ENCODE data around the gene CFAP20DC.
"Not testable (repeated sequence)": the region's sequence is repeated elsewhere in the genome, so short reads cannot be mapped to it uniquely, and the experiment has no call there.

The CFAP20DC gene

DNA sequence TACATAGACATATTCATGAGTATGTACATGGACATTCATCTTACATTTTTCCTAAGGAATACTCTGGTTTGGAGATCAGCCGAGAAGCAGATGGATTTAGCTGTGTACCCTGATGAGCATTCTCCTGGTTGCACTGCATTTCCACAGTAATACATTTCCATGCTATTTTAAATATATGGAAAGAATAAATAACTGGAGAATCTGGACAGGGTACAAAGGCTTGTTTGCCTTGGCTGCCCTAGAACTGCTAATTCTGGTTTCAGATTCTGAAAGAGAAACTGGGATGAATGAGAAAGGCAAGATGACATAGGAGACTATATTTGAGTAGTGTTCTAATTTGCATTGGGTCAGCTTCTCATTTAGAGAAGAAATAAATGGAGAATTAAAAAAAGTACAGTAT lies 192.4 kb downstream of the CFAP20DC start:
- Histone ChIP-seq H3K79me2 (ENCODE audit: insufficient read depth, low read depth) (no peaks in the 10 kb centered on the region), H3K9ac (no peak overlapping the region), H3K4me3 (IDR thresholded peaks at IDR 0.05; ENCODE audit: insufficient read depth, low read depth, low read length) (no peak overlapping the region), H2AFZ (ENCODE audit: low read depth) (no peak overlapping the region), H4K20me1 (ENCODE audit: insufficient read depth) (no peaks in the 10 kb centered on the region), H3K27ac (no peak overlapping the region), H3K4me2 (no peak overlapping the region), H3K27me3 (ENCODE audit: insufficient read depth, low read depth) (no peaks in the 10 kb centered on the region), H3K4me1 (ENCODE audit: low read depth, poor library complexity, severe bottlenecking) (no peaks in the 10 kb centered on the region), H3K36me3 (ENCODE audit: insufficient read depth) (no peaks in the 10 kb centered on the region)
- TF ChIP-seq, protein P1, sequence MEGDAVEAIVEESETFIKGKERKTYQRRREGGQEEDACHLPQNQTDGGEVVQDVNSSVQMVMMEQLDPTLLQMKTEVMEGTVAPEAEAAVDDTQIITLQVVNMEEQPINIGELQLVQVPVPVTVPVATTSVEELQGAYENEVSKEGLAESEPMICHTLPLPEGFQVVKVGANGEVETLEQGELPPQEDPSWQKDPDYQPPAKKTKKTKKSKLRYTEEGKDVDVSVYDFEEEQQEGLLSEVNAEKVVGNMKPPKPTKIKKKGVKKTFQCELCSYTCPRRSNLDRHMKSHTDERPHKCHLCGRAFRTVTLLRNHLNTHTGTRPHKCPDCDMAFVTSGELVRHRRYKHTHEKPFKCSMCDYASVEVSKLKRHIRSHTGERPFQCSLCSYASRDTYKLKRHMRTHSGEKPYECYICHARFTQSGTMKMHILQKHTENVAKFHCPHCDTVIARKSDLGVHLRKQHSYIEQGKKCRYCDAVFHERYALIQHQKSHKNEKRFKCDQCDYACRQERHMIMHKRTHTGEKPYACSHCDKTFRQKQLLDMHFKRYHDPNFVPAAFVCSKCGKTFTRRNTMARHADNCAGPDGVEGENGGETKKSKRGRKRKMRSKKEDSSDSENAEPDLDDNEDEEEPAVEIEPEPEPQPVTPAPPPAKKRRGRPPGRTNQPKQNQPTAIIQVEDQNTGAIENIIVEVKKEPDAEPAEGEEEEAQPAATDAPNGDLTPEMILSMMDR (conservative IDR thresholded peaks at IDR 0.05; ENCODE audit: low read depth, low read length), result no peak

- Histone ChIP-seq H3K79me2 (ENCODE audit: insufficient read depth, low read depth) (no peaks in the 10 kb centered on the region), H3K36me3 (ENCODE audit: insufficient read depth) (no peaks in the 10 kb centered on the region), H2AFZ (ENCODE audit: low read depth) (no peak overlapping the region), H3K9ac (no peak overlapping the region), H3K27ac (no peak overlapping the region), H3K4me2 (no peak overlapping the region), H4K20me1 (ENCODE audit: insufficient read depth) (no peaks in the 10 kb centered on the region), H3K4me1 (ENCODE audit: low read depth, poor library complexity, severe bottlenecking) (no peaks in the 10 kb centered on the region), H3K27me3 (ENCODE audit: insufficient read depth, low read depth) (no peaks in the 10 kb centered on the region), H3K4me3 (IDR thresholded peaks at IDR 0.05; ENCODE audit: insufficient read depth, low read depth, low read length) (no peak overlapping the region)
- TF ChIP-seq, protein P1 (conservative IDR thresholded peaks at IDR 0.05; ENCODE audit: low read depth, low read length), result no peak
Observed at GRCh38 chr3:58848826-58849225, 201.0 kb downstream of the CFAP20DC start.

DNA sequence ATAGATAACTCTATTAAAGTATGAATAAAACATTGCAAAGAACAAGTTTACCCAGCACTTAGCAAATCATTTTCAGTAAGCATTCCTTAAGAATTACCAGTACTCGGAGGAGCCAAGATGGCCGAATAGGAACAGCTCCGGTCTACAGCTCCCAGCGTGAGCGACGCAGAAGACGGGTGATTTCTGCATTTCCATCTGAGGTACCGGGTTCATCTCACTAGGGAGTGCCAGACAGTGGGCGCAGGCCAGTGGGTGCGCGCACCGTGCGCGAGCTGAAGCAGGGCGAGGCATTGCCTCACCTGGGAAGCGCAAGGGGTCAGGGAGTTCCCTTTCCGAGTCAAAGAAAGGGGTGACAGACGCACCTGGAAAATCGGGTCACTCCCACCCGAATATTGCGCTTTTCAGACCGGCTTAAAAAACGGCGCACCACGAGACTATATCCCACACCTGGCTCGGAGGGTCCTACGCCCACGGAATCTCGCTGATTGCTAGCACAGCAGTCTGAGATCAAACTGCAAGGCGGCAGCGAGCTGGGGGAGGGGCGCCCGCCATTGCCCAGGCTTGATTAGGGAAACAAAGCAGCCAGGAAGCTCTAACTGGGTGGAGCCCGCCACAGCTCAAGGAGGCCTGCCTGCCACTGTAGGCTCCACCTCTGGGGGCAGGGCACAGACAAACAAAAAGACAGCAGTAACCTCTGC lies 207.6 kb downstream of the CFAP20DC start:
- H3K9ac ChIP-seq; H3K27ac ChIP-seq; H3K4me3 ChIP-seq (IDR thresholded peaks at IDR 0.05; ENCODE audit: insufficient read depth, low read depth, low read length); H4K20me1 ChIP-seq (ENCODE audit: insufficient read depth); H3K36me3 ChIP-seq (ENCODE audit: insufficient read depth); H3K4me2 ChIP-seq; H3K4me1 ChIP-seq (ENCODE audit: low read depth, poor library complexity, severe bottlenecking); H3K79me2 ChIP-seq (ENCODE audit: insufficient read depth, low read depth); H3K27me3 ChIP-seq (ENCODE audit: insufficient read depth, low read depth); H2AFZ ChIP-seq (ENCODE audit: low read depth): not testable (repeated sequence)

- H3K27me3 ChIP-seq (ENCODE audit: insufficient read depth, low read depth), result no peaks in the 10 kb centered on the region
- no peaks in the 10 kb centered on the region for H3K36me3 ChIP-seq (ENCODE audit: insufficient read depth)
- TF ChIP-seq, protein P1 (conservative IDR thresholded peaks at IDR 0.05; ENCODE audit: low read depth, low read length), result no peak
- H3K79me2 ChIP-seq (ENCODE audit: insufficient read depth, low read depth), result no peaks in the 10 kb centered on the region
- H3K4me3 ChIP-seq (IDR thresholded peaks at IDR 0.05; ENCODE audit: insufficient read depth, low read depth, low read length), result no peak overlapping the region
- no peaks in the 10 kb centered on the region for H4K20me1 ChIP-seq (ENCODE audit: insufficient read depth)
- no peak overlapping the region for H3K9ac ChIP-seq
- H3K4me2 ChIP-seq, result no peak overlapping the region
- no peaks in the 10 kb centered on the region for H3K4me1 ChIP-seq (ENCODE audit: low read depth, poor library complexity, severe bottlenecking)
- no peak overlapping the region for H2AFZ ChIP-seq (ENCODE audit: low read depth)
- H3K27ac ChIP-seq, result no peak overlapping the region
Observed at GRCh38 chr3:58840949-58841348, 208.9 kb downstream of the CFAP20DC start.

DNA sequence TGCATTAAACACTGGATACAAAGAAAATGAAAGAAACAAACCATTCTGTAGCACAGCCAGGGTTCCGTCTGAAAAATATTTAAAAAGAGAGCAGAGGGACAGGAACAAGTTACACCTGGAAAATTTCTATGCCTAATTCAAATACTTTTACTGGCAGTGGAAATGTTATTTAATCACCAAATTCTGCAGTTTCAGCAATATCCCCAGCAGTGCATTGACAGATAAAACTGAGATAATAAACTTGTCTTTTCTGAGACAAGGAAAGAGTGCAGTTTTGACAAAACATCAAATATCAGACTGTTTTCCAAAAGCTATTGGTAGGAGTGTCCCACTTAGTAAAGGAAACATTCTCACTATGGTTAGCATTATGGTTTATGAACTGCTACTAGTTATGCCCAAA lies 209.9 kb downstream of the CFAP20DC start:
- Histone ChIP-seq H3K4me1 (ENCODE audit: low read depth, poor library complexity, severe bottlenecking) (no peaks in the 10 kb centered on the region), H3K4me2 (no peak overlapping the region), H3K9ac (no peak overlapping the region), H3K27me3 (ENCODE audit: insufficient read depth, low read depth) (no peaks in the 10 kb centered on the region), H2AFZ (ENCODE audit: low read depth) (no peak overlapping the region), H3K36me3 (ENCODE audit: insufficient read depth) (no peaks in the 10 kb centered on the region), H3K79me2 (ENCODE audit: insufficient read depth, low read depth) (no peaks in the 10 kb centered on the region), H3K27ac (no peak overlapping the region), H3K4me3 (IDR thresholded peaks at IDR 0.05; ENCODE audit: insufficient read depth, low read depth, low read length) (no peak overlapping the region), H4K20me1 (ENCODE audit: insufficient read depth) (no peaks in the 10 kb centered on the region)
- TF ChIP-seq, protein P1 (conservative IDR thresholded peaks at IDR 0.05; ENCODE audit: low read depth, low read length), result no peak
